Bronchial epithelial cell (primary cell): ENCODE measurements around the gene CLEC9A. TPM values are rescaled to one million over a fixed set of nuclear protein-coding genes. Genes with fewer than 3 reads are reported as not detected.

ENCODE experiments used
- DNase-seq: peaks from one replicate; pipeline ENCODE4 v3.0.0-alpha.2; 2010; ENCODE audit warnings: low read depth
- FAIRE-seq: peaks from 2 replicates; lab custom pipeline; 2011; peaks lifted over from hg19 to GRCh38; lab: Jason Lieb, UNC
- H3K27me3 ChIP-seq: 2 replicates; pipeline ENCODE4 v1.5.1; 2011; ENCODE audit warnings: low read length; ENCODE audit not compliant: control insufficient read depth, insufficient read depth
- H3K36me3 ChIP-seq: 2 replicates; pipeline ENCODE4 v1.5.1; 2011; ENCODE audit warnings: low read length; ENCODE audit not compliant: control insufficient read depth, insufficient read depth
- H3K4me3 ChIP-seq: 2 replicates; pipeline ENCODE4 v1.5.1; 2011; ENCODE audit warnings: mild to moderate bottlenecking, low read depth, low read length, control low read depth
- total RNA-seq: library from RNA; depleted of rRNA; stranded (reverse); fragments of >200 nt; gene quantifications from 2 replicates; pipeline ENCODE4 v1.2.1, GENCODE V29; 2014
- TF ChIP-seq, protein P1 (sequence below): IDR thresholded peaks from 2 replicates; pipeline ENCODE4 v1.5.1; 2011; ENCODE audit warnings: mild to moderate bottlenecking, moderate library complexity, low read length, control low read depth, inconsistent platforms; ENCODE audit not compliant: insufficient read depth, severe bottlenecking

CLEC9A gene
- total RNA-seq, 1 donor from 2014 or later = not detected

- Histone ChIP-seq H3K36me3 (no peaks in the 10 kb centered on the region), H3K4me3 (no peak overlapping the region), H3K27me3 (no peaks in the 10 kb centered on the region)
- no peak for DNase-seq
- FAIRE-seq = no peak
- TF ChIP-seq, protein P1, sequence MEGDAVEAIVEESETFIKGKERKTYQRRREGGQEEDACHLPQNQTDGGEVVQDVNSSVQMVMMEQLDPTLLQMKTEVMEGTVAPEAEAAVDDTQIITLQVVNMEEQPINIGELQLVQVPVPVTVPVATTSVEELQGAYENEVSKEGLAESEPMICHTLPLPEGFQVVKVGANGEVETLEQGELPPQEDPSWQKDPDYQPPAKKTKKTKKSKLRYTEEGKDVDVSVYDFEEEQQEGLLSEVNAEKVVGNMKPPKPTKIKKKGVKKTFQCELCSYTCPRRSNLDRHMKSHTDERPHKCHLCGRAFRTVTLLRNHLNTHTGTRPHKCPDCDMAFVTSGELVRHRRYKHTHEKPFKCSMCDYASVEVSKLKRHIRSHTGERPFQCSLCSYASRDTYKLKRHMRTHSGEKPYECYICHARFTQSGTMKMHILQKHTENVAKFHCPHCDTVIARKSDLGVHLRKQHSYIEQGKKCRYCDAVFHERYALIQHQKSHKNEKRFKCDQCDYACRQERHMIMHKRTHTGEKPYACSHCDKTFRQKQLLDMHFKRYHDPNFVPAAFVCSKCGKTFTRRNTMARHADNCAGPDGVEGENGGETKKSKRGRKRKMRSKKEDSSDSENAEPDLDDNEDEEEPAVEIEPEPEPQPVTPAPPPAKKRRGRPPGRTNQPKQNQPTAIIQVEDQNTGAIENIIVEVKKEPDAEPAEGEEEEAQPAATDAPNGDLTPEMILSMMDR = no peak
Observed at GRCh38 chr12:10068644-10069043, 38.2 kb downstream of the CLEC9A start.

GRCh38 chr12:10069099-10069498 lies 38.6 kb downstream of the CLEC9A start:
- TF ChIP-seq, protein P1 = no peak
- no peak for FAIRE-seq
- Histone ChIP-seq H3K4me3 (no peak overlapping the region), H3K27me3 (no peaks in the 10 kb centered on the region), H3K36me3 (no peaks in the 10 kb centered on the region)
- no peak for DNase-seq

- no peak for DNase-seq
- TF ChIP-seq, protein P1 = no peak
- no peak overlapping the region for H3K4me3 ChIP-seq
- no peak for FAIRE-seq
- no peaks in the 10 kb centered on the region for H3K36me3 ChIP-seq
- no peaks in the 10 kb centered on the region for H3K27me3 ChIP-seq
Observed at GRCh38 chr12:10069976-10070375, 39.5 kb downstream of the CLEC9A start.

DNA sequence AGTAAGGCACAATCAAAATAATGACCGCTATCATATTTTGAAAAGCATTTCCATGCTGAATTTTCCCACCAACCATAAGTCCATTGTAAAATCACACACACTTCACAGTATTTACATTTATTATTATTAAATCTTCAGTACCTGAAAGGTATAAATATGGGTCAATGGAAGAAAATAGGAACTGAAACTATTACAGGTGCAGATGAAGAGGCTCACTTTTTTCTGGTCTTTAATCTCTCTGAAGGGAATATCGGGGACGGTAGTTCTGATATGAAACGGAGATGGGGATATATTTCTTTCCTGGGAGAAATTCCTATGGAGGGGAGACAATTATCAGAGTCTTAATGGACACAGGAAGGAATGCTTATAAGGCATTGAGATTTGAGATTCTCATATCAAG lies 39.9 kb downstream of the CLEC9A start:
- DNase-seq = no peak
- Histone ChIP-seq H3K4me3 (no peak overlapping the region), H3K36me3 (no peaks in the 10 kb centered on the region), H3K27me3 (no peaks in the 10 kb centered on the region)
- TF ChIP-seq, protein P1 = no peak
- no peak for FAIRE-seq

- FAIRE-seq = no peak
Observed at GRCh38 chr12:10072131-10072530, 41.6 kb downstream of the CLEC9A start.

GRCh38 chr12:10073261-10073660 lies 42.8 kb downstream of the CLEC9A start:
- FAIRE-seq (no peak), DNase-seq (peak; percentile 67)
- Histone ChIP-seq H3K27me3 (no peaks in the 10 kb centered on the region), H3K36me3 (no peaks in the 10 kb centered on the region), H3K4me3 (no peak overlapping the region)
- TF ChIP-seq, protein P1 = no peak

More at GRCh38 chr12:10072131-10072530, 41.6 kb downstream of the CLEC9A start:
- H3K4me3 ChIP-seq = no peak overlapping the region
- no peaks in the 10 kb centered on the region for H3K27me3 ChIP-seq
- DNase-seq = no peak
- TF ChIP-seq, protein P1 = no peak
- H3K36me3 ChIP-seq = no peaks in the 10 kb centered on the region
